DOHH2 (cell line): ENCODE data around the gene NRCAM.

ENCODE experiments used
- H3F3A ChIP-seq: fragments of 200-600 bp; sonication (generic), shearing (Covaris generic); 2 replicates; pipeline ENCODE4 v1.6.0; 2016; ENCODE audit warnings: antibody characterized with exemption, mild to moderate bottlenecking; ENCODE audit not compliant: control insufficient read depth, insufficient read depth
- H3K27ac ChIP-seq: fragments of 200-600 bp; sonication (generic); 2 replicates; pipeline ENCODE4 v1.5.1; 2014; ENCODE audit warnings: low read depth, mild to moderate bottlenecking, low read length, moderate library complexity
- H3K27me3 ChIP-seq: fragments of 200-600 bp; sonication (generic); 2 replicates; pipeline ENCODE4 v1.6.1; 2014; ENCODE audit warnings: mild to moderate bottlenecking, low read length, mixed read lengths; ENCODE audit not compliant: control insufficient read depth
- H3K36me3 ChIP-seq: fragments of 200-600 bp; sonication (generic); 2 replicates; pipeline ENCODE4 v1.6.1; 2014; ENCODE audit warnings: mild to moderate bottlenecking, low read length, moderate library complexity, mixed read lengths; ENCODE audit not compliant: control insufficient read depth
- H3K4me1 ChIP-seq: fragments of 200-600 bp; sonication (generic); 2 replicates; pipeline ENCODE4 v1.6.1; 2014; ENCODE audit warnings: mild to moderate bottlenecking, low read length, mixed read lengths; ENCODE audit not compliant: control insufficient read depth
- H3K4me2 ChIP-seq: fragments of 200-600 bp; sonication (generic); 2 replicates; pipeline ENCODE4 v1.6.0; 2014; ENCODE audit warnings: mild to moderate bottlenecking, low read length, moderate library complexity
- H3K4me3 ChIP-seq: fragments of 200-600 bp; sonication (generic); 2 replicates; pipeline ENCODE4 v1.5.1; 2014; ENCODE audit warnings: mild to moderate bottlenecking, low read length, mixed read lengths
- H3K79me2 ChIP-seq: fragments of 200-600 bp; sonication (generic); 2 replicates; pipeline ENCODE4 v1.6.1; 2014; ENCODE audit warnings: mild to moderate bottlenecking, low read length, mixed read lengths; ENCODE audit not compliant: control insufficient read depth
- H3K9me2 ChIP-seq: fragments of 200-600 bp; sonication (generic); replicated peaks from 2 replicates; pipeline ENCODE4 v1.6.1; 2014; ENCODE audit warnings: mild to moderate bottlenecking, low read length, mixed read lengths; ENCODE audit not compliant: control insufficient read depth
- H3K9me3 ChIP-seq: fragments of 200-600 bp; sonication (generic); 2 replicates; pipeline ENCODE4 v1.6.1; 2014; ENCODE audit warnings: antibody characterized with exemption, low read length, mixed read lengths; ENCODE audit not compliant: control insufficient read depth, insufficient read depth
- H4K20me1 ChIP-seq: fragments of 200-600 bp; sonication (generic); 2 replicates; pipeline ENCODE4 v1.6.0; 2014; ENCODE audit warnings: low read depth, mild to moderate bottlenecking, antibody characterized with exemption, low read length, moderate library complexity; ENCODE audit not compliant: control insufficient read depth, insufficient read depth
- CTCF ChIP-seq: fragments of 200-600 bp; sonication (generic); IDR thresholded peaks from one replicate; pipeline ENCODE4 v1.5.1; 2014; ENCODE audit warnings: antibody characterized with exemption, mild to moderate bottlenecking, low read depth, low read length; ENCODE audit not compliant: poor library complexity, severe bottlenecking
- EZH2phosphoT487 ChIP-seq: fragments of 200-600 bp; sonication (generic); IDR thresholded peaks from 2 replicates; pipeline ENCODE4 v1.6.1; 2017; ENCODE audit warnings: borderline replicate concordance, mild to moderate bottlenecking, antibody characterized with exemption, low read length, moderate library complexity, mixed read lengths

NRCAM gene

GRCh38 chr7:108170251-108170650 lies 286.0 kb downstream of the NRCAM start:
- Histone ChIP-seq H3K9me3 (no peaks in the 10 kb centered on the region), H4K20me1 (no peaks in the 10 kb centered on the region), H3K4me2 (no peak overlapping the region), H3K4me3 (no peak overlapping the region), H3K9me2 (no peaks in the 10 kb centered on the region), H3K4me1 (no peaks in the 10 kb centered on the region), H3K79me2 (no peaks in the 10 kb centered on the region), H3K36me3 (no peaks in the 10 kb centered on the region), H3K27ac (no peak overlapping the region), H3F3A (no peaks in the 10 kb centered on the region), H3K27me3 (peaks cover 11% of the 10 kb centered on the region)
- no peak for TF ChIP-seq CTCF
- TF ChIP-seq EZH2phosphoT487, result no peak

GRCh38 chr7:108167460-108167859 lies 288.8 kb downstream of the NRCAM start:
- Histone ChIP-seq H3K27me3 (peaks cover 3% of the 10 kb centered on the region; the same call in 1 of the 2 replicates), H3K4me3 (no peak overlapping the region), H3K79me2 (no peaks in the 10 kb centered on the region), H3K9me3 (no peaks in the 10 kb centered on the region), H3F3A (no peaks in the 10 kb centered on the region), H4K20me1 (no peaks in the 10 kb centered on the region), H3K36me3 (no peaks in the 10 kb centered on the region), H3K4me1 (no peaks in the 10 kb centered on the region), H3K4me2 (no peak overlapping the region), H3K9me2 (no peaks in the 10 kb centered on the region), H3K27ac (no peak overlapping the region)
- TF ChIP-seq EZH2phosphoT487, result no peak
- TF ChIP-seq CTCF, result no peak

GRCh38 chr7:108166687-108167086 lies 289.5 kb downstream of the NRCAM start:
- H3K4me1 ChIP-seq, result no peaks in the 10 kb centered on the region
- H3F3A ChIP-seq, result no peaks in the 10 kb centered on the region
- no peaks in the 10 kb centered on the region for H3K9me3 ChIP-seq
- no peak overlapping the region for H3K4me3 ChIP-seq
- H3K27ac ChIP-seq, result no peak overlapping the region
- no peaks in the 10 kb centered on the region for H3K9me2 ChIP-seq
- H3K79me2 ChIP-seq, result no peaks in the 10 kb centered on the region
- H3K27me3 ChIP-seq, result peaks cover 6% of the 10 kb centered on the region; the same call in 1 of the 2 replicates
- no peaks in the 10 kb centered on the region for H3K36me3 ChIP-seq
- no peak for TF ChIP-seq EZH2phosphoT487
- TF ChIP-seq CTCF, result no peak
- H4K20me1 ChIP-seq, result no peaks in the 10 kb centered on the region
- H3K4me2 ChIP-seq, result no peak overlapping the region
